GM19463 (cell line): ENCODE measurements around the gene RASGRF1.
"Not testable (repeated sequence)": the region's sequence is repeated elsewhere in the genome, so short reads cannot be mapped to it uniquely, and the experiment has no call there.

Experiments used
- ATAC-seq: cut with Tn5 transposase; IDR thresholded peaks from one replicate; pipeline ENCODE4 v1.9.1; 2021; ENCODE audit warnings: mild to moderate bottlenecking, moderate library complexity; ENCODE audit not compliant: unreplicated experiment

RASGRF1 gene, protein sequence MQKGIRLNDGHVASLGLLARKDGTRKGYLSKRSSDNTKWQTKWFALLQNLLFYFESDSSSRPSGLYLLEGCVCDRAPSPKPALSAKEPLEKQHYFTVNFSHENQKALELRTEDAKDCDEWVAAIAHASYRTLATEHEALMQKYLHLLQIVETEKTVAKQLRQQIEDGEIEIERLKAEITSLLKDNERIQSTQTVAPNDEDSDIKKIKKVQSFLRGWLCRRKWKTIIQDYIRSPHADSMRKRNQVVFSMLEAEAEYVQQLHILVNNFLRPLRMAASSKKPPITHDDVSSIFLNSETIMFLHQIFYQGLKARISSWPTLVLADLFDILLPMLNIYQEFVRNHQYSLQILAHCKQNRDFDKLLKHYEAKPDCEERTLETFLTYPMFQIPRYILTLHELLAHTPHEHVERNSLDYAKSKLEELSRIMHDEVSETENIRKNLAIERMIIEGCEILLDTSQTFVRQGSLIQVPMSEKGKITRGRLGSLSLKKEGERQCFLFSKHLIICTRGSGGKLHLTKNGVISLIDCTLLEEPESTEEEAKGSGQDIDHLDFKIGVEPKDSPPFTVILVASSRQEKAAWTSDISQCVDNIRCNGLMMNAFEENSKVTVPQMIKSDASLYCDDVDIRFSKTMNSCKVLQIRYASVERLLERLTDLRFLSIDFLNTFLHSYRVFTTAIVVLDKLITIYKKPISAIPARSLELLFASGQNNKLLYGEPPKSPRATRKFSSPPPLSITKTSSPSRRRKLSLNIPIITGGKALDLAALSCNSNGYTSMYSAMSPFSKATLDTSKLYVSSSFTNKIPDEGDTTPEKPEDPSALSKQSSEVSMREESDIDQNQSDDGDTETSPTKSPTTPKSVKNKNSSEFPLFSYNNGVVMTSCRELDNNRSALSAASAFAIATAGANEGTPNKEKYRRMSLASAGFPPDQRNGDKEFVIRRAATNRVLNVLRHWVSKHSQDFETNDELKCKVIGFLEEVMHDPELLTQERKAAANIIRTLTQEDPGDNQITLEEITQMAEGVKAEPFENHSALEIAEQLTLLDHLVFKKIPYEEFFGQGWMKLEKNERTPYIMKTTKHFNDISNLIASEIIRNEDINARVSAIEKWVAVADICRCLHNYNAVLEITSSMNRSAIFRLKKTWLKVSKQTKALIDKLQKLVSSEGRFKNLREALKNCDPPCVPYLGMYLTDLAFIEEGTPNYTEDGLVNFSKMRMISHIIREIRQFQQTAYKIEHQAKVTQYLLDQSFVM (N-terminal part only)

DNA sequence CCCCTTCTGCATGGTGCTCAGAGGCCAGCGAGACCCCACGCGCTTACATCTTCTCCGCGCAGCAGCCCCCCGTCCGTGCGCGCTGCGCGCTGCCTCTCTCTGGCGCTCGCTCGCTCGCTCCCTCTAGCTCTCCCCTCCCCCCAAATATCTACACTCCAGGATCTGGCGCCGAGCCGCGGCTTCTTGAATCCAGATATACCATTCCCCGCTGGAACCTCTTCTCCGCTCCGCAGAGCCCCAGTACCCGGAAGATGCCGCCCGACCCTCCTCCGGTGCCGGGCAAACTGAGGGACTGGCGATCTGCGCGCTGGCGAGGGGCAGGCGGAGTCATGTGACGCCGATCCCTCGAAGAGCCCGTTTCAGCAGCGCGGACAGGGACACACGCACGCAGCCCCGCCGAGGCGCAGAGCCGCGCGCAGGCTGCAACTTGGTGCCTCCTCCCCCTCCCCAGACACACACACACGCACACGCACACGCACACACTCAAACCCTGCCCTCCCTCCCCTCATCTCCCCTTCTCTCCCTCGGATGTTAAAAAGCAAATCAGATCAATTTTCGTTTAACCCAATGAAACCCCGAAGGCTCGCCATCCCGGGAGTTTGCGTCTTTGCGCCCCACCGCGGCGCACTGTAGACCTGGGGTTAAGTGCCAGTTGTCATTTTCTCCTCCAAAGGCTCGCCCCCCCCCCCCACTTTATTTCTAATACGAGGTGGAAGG lies at the start of gene RASGRF1:
RASGRF1 (minus strand) TSS at position 294 of the 717 bp plus-strand sequence; CDS start at position 12, 282 bp downstream.
- ATAC-seq = no peak

DNA sequence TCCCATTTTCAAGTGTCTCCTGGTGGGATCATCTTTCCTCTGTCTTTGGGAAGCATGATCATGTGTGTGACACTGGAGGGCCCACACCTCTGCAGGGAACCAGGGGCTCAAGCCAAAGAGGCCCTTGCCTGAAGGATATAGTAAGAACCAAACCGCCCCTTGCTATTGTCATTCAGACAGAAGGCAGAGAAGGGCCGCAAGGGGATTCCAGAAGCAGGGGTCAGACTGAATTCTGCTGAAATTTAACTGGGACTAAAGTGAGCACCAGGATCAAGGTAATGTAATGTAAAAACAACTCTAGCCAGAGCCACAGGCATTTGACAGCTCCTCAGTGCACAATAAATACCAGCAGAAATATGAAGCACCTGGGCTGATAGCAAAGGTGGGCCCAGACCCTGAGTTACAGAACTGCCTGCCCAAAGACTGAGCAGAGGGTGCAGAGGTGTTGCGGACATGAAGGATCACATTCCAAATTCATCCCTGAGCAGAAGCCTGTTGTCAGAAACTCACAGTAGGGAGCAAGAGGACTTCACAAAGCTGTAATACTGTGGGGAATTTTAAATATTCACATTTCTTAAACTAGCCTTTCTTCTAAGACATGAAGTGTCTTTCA lies 46.0 kb upstream of the RASGRF1 start:
- ATAC-seq = no peak

DNA sequence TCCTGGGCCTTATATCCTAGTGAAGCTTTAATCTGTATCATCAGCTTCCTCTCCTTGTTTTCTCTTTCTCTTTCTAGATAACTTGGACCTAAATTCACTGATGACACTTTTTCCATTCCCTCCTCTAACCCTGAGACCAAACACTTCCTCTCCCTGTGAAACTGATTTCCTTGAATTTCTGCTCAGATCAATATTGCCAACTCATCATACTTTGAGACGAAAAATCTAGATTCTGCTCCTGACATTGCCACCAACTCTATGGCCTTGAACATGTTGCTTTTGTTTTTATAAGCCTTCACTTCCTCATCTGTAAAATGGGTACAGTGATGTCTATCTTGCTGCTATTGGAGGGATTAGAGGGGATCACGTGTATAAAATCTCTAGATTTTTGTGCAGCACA lies 42.7 kb upstream of the RASGRF1 start:
- ATAC-seq = no peak

DNA sequence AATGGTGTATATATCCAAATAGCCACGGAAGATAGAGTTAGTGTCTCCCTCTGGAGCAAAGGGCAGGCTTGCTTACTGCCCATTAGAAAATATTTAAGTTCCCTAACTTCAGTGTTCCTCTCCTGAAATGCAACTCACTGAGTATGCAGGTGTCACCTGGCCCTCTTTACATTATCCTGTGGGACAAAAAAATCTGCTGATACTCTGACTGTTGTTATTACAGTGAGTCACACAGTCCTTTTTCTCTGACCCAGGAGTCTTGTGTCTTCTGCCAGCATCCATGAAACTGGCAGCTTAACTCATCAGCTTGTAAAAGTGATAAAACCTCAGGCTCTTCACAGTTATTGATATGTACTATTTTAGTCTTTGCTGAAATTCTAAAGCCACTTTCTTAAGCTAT lies 42.2 kb upstream of the RASGRF1 start:
- no peak for ATAC-seq

DNA sequence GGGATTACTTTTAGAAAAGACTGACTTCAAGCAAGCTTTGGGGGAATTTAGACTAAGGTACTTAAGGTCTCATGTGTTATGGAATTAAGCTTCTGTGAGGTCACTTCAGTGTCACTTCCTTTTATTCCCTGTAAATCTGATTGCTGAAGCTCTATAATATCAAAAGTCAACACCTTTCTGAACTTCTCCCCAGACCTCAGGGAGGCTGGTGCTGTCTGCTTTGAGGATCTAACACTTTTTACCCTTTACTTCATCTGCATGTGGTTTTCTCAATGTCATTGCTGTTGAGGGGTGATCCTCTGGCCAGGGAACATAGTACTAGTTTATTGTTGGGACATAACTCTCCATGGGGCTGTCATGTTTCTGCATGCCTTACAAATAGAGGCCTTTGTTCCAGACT lies 41.8 kb upstream of the RASGRF1 start:
- ATAC-seq = no peak

DNA sequence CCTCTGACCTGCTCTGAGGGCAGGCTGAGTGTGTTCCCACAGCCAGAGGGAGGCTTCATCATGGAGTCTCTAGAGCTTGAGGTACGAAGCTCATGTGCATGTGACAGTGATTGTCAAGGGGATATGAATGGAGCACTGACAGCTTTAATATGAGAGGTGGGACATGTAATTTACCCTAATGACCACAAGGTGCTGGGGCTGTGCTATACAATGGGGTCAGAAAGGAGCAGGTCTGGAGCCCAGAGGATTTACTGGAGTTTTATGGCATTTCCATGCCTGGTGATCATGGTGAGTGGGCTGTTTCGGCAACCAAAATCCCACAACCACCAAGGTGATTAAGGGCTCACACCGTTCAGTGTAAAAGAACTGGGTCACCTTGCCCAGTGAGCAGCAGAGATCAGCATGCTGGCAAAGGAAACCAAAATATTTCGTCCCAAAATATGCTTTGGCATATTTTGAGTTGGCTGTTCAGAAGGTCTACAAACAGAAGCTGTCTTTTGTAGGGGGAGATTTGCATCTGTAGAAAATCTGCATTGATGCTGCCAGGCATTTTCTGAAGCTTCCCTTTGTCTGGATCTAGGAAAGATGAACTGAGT lies 40.1 kb upstream of the RASGRF1 start:
- ATAC-seq = no peak

DNA sequence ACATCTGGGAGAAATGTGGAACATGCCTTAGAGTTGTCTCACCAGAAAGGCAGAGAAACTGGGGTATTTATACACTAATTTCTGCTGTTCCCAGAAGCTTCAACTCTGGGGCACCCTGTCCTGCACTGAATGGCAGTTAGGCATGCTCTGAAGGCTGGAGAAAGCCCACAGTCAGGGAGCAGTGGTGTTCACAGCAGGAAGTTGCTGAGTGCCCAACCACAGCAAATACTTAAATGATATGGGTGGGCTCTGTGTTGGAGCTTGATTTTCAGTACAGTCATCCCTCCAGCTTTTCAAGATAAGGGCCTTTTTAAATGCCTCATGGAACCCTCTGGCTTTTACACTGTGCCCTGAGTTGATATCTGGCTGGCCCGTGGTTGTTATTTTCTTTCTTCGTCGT lies 38.7 kb upstream of the RASGRF1 start:
- ATAC-seq = no peak

DNA sequence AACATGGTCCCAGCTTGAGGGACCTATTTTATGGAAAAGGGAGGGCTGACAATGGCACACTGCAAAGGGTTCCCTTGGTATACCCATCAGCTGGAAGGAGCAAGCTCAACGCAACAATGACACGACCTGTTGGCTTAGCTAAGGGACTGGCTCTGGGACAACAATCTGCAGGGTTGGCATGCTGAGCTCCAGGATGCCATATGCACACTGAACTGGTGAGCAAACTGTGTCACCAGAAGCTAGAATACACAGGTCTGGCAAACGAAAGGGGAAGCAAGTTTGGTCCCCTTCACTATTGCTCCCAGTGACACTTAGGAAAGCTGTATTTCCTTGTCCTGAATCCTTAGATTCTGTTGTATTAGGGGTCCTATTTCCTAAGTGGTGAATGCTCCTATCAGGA lies 38.0 kb upstream of the RASGRF1 start:
- no peak for ATAC-seq

DNA sequence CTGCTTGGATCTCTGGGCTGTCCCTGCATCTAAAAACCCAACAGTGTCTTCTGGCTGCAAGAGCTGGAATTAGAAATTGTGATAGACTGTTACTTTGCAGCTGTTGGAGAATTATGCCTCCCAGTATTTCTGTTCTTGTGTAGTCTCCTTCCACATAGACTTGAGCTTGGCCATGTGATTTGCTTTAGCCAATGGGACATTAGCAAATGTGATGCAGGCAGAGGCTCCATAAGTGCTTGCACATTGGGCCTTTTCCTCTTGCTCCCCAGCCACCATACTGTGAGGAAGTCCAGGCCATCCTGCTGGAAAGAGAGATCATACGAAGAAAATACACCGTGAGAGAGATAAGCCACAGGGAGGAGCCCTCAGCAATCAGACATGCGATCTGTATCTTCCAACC lies 33.8 kb upstream of the RASGRF1 start:
- ATAC-seq = no peak

DNA sequence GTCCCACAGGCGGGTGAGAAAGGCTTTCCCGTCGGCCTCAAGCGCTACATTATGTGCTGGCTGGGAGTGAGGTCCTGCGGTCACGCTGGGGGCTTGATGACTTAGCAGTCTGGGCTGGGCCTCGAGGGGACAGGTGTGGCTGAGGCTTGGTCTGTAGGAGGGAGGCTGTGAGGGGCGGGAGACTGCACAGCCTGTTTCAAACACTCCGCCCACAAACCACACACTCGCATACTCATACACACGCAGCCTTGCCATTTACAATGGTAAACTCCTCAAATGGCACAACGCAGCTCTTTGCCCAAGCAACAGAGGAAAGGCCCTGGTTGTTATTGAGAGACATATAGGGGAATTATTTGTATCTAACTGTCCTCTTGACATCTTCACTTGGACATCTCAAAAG lies 32.4 kb upstream of the RASGRF1 start:
- no peak for ATAC-seq

DNA sequence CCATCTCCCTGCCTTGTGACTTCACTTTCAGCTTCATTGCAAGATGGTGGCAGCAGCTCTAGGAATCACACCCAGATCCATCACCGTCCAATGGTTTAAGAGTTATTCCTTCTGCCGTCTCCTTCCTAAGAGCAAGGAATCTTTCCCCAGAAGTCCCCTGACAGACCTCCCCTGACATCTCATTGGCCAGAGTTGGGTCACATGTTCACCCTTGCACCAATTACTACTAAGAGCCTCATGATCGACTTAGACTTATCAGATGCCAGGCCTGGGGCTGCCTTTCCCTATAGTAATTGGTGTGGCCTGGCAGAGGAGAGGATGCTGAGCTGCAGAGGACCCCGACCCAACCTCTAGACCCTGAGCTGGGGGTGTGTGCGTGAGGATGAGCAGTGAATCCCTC lies 31.8 kb upstream of the RASGRF1 start:
- ATAC-seq = no peak

DNA sequence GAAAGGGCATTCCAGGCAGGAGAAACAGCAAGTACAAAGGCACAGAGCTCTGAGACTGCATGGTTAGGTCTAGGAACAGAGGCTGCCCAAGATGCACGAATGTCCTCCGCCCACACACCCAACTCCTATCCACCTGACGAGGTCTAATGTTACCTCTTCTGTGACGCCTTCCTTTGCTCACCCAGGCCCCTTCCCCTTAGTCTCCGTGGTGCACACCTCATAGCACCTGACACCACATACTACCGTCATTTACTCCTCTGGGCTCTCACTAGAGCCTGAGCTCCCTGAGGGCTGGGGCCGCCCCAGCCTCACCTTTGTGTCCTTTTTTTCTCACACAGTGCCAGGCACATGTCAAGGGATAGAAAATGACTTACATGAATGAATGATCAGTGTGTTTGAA lies 31.0 kb upstream of the RASGRF1 start:
- ATAC-seq = no peak

DNA sequence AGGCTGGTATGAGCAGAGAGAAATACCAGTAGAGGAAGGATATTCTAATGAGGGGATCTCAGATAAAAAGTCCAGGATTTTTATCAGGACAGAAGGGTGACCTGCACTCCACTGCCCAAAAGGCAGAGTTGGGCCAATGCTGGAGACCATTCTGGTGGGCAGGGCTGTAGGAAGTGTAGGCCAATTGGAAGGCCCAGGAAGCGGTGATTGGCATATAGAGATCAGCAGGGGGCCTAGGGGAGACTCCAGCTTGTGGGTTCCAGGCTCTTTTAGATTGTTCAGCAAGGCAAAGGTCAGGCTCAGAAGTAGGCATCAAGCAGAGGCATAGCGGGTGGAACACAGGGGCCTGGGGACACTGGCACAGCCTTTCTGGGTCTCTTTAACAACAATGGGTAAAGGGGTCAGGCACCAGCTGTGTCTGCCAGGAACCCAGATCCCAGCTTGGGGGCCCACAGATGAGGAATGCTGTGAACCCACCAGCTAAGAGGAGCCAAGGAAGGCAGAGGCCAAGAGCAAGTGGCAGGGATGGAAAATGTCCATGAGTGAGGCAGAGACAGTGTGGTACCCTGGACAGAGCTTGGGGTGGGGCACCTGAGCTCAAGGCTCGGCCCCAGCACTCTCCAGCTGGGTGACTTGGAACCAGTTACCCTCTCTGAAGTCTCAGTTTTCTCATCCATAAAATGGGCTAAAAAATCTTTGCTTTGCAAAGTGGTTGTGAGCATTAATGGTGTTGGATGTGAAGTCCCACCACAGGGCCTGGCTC lies 27.0 kb upstream of the RASGRF1 start:
- ATAC-seq = no peak

DNA sequence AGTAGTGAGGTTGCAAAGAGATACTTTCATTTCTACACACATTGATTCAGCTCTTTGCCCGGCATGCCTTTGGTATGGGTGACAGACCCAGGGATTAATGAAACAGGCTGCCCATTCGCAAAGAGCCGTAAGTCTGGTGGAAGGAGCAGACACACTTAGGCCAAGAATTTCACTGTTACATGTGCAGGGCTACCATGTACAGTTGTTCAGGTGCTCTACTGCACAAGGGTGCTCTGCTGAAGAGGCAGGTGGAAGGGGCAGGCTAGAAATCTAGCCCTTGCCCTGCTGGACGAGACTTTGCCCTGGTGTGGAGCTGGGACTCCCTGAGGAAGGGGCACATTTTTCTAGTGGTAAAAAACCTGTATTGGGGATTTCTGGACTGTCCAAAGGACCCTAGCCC lies 26.2 kb upstream of the RASGRF1 start:
- ATAC-seq = no peak

DNA sequence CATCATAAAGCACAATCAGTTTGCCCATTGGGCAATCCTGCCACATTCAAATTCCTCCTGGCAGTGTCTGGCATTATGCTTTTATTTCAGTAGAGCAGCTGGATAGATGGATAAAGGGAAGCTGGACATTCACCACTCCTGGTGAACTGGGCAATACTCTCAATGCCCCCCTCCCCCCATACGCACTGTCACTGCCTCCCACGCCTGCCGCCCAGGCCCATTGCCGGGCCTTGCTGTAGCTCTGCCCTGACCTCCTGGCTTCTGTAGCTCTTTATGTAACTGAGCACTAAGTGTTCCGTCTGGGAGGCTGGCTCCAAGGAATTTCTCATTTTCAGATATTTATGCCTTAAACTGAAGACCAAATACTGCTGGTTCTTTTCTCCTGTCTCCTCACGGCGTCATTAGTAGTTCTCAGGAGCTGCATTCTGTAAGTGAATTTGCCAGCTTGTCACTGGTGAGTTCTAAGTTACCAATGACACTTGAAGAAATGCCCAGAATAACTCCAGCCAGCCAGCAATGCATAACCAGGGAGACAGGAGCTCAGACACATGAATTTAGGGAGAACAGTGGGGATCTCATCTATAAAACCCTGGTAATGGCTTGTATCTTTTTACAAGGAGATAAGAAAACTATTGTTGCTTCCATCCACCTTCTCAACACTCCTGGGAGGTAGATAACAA lies 25.5 kb upstream of the RASGRF1 start:
- ATAC-seq = no peak

DNA sequence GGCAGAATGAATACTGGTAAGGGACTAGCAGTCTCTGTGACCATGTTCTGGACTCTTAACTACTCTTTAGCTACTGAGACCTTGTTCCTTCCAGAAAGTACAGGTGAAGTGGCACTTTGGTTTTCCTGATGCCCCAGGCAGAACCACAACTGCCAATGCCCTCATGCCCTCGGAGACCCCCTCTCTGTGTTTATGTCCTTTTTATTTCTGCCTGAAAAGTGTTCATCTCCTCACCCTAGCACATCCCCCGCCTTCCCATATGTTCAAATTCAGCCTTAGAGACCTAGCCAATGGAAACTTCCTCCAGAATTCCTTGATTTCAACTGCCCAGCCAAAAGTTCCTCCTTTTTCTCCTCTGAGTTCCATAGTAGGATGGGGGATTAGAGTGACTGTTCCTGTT lies 23.3 kb upstream of the RASGRF1 start:
- no peak for ATAC-seq

DNA sequence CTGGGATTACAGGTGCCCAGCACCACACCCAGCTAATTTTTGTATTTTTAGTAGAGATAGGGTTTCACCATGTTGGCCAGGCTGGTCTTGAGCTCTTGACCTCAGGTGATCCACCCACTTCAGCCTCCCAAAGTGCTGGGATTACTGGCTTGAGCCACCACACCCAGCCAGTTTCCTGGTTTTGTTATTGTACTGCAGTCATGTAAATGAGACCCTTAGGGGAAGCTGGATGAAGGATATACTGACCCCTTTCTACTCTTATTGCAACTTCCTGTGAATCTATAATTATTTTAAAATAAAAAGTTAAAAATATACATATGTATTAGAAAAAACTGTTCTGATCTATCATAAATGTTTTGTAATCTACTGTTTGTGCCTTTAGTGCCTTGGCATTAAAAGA lies 20.8 kb upstream of the RASGRF1 start:
- ATAC-seq = not testable (repeated sequence)

DNA sequence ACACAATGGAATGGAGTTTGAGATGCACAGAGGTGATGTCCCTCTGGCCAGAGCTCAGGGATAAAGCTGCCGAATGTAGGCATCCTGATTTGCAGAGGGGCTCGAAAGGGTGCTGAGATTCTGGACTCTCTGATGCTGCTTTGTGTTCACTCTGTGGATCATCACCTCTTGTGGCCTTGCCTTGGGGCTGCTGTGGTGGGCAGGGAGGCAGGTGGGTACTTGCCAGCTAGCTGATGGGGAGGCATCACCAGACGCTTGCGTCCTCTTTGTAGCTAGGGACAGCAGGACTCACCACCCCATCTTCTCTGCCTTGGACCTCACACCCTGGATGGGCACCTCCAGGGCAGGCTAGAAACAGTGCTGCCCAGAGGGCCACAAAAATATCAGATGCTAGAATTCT lies 14.6 kb upstream of the RASGRF1 start:
- no peak for ATAC-seq

DNA sequence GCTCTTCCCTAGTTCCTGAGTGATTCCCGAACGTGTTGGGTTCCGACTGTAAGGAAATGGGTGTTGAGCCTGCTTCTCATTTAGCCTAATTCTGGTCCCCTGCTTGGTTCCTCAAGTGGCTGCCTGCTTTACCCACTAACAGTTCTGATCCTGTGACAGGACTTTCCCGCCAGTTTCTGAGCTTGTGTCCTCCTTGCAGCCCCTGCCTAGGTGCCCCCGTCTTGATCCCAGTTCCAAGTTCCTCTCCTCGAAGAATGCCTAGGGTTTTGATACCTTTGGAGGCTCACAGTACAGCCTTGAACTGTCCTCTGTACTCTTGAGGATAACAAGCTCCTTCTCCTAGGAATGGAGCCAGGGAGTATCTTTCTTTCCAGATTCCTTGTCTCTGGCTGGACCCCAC lies 12.0 kb upstream of the RASGRF1 start:
- ATAC-seq = no peak
